ENCODE results near the gene FXYD4.

DNA sequence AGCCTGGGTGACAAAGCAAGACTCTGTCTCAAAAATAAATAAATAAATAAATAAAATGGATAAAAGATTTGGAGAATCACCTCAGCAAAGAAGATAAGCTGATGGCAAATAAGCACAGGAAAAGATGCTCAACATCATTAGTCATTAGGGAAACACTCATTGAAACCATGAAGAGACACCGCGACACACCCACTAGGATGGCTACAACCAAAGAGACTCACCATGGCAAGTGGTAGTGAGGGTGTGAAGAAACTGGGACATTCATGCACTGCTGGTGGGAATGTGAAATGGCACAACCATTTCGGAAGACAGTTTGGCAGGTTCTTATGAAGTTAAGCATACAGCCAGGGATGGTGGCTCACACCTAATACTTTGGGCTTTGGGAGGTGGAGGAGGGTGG lies 37.8 kb upstream of the FXYD4 start:
- TF ChIP-seq PAX5 (IDR thresholded peaks at IDR 0.05; ENCODE audit: insufficient read depth, low read length, severe bottlenecking) (no peak), POLR2A (IDR thresholded peaks at IDR 0.05; ENCODE audit: low read depth, low read length) (no peak)
